ENCODE data around the gene VPS35L.
"Not testable (repeated sequence)": the region's sequence is repeated elsewhere in the genome, so short reads cannot be mapped to it uniquely, and the experiment has no call there.

The VPS35L gene

GRCh38 chr16:19655242-19655777, 99.8 kb downstream of the VPS35L start:
- DNase-seq: no peak

DNA sequence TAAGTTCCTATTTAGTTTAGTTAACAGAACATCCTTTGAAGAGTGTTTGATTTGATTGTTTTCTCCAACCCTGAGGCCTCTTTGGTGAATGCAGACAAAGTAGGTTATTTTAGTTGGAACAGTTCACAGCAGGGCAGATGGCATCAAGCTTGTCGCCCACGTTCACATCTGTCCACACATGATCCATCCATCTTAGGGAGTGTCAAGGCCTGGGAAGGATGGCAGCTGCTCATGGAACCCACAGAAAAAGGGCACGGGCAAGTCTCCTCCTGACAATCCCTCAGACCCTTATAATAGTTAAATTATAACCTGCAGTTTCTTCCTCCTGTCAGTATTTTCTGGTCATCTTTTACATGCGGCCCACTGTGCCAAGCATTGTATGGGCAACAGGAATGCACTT, 102.3 kb downstream of the VPS35L start:
- no peak for DNase-seq

- no peak for DNase-seq
These were observed 104.1 kb downstream of the VPS35L start for GRCh38 chr16:19659554-19659953.

DNA sequence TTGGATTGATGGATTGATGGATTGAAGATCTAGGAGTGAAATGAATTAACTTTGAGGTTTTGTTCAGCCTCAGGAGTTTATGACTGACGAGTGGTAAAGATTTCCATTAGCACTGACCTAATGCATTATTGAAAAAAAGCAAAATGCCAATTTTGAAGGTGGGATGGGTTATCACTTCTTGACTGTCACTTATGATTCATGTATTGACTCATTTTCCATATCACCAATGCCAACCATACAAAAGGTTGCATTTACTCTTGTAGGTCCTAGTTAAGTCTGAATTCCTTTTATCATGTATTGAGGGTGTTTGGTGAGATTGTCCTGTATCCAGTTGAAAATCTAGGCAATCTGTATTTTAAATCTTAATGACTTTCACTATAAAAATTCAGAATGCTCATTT, 104.9 kb downstream of the VPS35L start:
- DNase-seq: no peak

- no peak for DNase-seq
These were observed 106.8 kb downstream of the VPS35L start for GRCh38 chr16:19662351-19662750.

DNA sequence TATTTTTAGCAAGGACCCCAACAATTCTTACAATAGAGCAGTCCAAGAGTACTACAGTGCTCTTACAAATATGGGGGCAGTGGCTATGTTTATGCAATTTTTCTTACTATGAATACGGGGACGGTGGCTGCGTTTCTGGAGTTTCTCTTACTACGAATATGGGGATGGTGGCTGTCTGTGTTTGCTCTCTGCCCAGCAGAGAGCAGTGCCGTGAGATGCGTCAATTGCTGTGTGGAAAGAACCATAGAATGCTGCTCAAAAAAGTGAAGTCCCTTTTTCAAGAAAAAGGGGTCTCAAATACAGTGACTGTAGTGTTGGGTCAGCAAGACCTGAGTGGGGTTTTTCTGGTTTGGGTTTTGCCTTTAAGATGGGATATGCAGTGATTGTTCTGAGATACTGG, 108.7 kb downstream of the VPS35L start:
- DNase-seq: no peak

- not testable (repeated sequence) for DNase-seq
These were observed 109.8 kb downstream of the VPS35L start for GRCh38 chr16:19665313-19665712.

- no peak for DNase-seq
These were observed 111.0 kb downstream of the VPS35L start for GRCh38 chr16:19666477-19666876.

DNA sequence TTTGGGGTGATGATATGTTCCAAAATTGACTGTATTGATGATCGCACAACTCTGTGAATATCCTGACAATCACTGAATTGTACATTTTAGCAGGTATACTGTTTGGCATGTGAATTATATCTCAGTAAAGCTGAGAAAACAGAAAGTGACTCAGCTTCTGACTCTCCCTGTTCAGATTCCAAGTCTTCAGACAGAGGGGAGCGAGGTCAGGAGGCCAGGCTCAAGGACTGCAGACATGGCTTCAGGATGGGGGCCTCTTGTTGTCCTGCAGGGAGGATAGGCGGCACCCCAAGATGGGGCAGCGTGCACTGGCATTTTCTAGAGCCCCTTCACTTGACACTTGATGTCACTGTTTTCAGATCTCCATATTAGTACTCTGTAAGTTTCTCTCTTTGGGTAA, 116.9 kb downstream of the VPS35L start:
- no peak for DNase-seq

- DNase-seq: no peak
These were observed 119.0 kb downstream of the VPS35L start for GRCh38 chr16:19674485-19674884.

DNA sequence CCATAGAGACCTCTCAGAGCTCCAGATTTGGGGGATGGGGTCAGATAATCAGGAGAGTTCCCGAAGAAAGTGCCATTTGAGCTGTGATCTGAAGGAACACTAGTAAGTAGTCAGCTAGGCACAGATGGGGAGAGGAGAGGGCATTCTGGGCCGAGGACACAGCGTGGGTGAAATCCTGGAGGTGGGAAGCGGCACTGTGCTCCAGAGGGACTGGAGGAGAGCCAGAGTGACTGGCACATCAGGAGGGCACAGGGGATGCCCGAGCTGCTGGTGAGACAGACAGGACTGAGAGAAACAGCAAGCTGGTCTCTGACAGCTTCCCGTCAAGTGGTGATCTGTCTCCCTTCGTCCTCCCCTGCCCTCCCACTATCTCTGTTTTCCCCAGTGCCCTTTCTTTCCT, 121.9 kb downstream of the VPS35L start:
- DNase-seq: no peak

GRCh38 chr16:19678804-19679203, 123.3 kb downstream of the VPS35L start:
- no peak for DNase-seq

- DNase-seq: not testable (repeated sequence)
These were observed 123.8 kb downstream of the VPS35L start for GRCh38 chr16:19679281-19679680.

GRCh38 chr16:19680881-19681340, 125.4 kb downstream of the VPS35L start:
- no peak for DNase-seq

DNA sequence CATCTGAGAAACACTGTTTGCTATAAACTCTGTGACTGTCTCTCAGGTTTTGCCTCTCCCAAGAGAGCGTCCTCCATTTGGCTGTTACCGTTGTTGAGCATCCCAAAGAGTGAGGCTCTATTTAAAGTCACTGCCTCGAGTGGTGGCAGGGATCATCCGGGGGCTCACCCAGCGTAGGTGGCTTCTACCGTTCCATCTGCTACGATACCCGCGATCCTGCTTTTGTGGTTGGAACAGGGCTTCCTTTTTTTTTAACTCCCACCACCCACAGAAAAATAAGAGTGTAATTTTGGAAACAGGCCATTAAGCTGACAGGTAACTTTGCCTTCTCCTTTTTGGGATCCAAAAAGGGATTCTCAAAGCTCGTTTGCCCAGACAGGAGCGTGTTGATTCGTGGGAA, 126.1 kb downstream of the VPS35L start:
- no peak for DNase-seq

DNA sequence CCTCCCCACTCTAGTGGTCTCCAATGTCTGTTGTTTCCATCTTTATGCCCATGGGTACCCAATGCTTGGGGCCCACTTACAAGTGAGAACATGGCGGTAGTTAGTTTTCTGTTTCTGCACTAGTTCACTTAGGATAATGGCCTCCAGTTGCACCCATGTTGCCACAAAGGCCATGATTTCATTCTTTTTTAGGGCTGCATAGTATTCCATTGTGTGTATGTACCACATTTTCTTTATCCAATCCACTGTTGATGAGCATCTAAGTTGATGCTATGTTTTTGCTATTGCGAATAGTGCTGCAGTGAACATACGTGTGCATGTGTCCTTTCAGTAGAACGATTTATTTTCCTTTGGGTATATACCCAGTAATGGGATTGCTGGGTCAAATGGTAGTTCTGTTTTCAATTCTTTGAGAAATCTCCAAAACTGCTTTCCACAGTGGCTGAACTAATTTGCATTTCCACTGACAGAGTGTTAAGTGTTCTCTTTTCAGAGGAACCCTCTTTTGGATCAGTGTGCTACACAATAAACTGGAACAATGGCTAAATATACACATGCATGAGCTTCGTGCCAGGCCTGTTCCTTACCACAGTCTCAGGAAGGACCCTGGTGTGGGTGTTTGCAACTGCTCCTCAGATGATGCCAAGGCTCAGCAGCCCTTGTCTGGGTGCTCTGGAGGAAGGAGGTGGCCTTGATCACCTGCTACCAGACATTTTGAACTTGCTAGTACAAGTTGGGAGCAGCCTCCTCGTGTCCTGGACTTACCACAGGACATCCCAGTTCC, 128.1 kb downstream of the VPS35L start:
- no peak for DNase-seq

DNA sequence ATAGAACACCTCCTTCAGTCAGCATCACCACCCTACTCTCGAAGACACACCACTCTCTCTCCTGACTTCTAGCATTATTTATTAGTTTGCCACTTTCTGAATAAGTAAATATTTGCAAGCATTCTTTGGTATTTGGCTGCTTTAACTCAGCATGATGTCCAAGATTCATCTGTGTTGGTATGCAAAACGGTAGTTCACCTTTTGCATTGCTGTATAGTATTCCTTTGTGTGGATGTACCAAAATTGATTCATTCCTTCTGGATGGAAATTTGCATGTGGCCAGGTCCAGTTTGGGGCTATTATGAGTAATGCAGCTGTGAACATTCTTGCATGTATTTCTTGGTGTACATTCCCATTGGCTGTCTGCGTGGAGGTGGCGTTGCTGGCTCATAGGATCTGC, 129.7 kb downstream of the VPS35L start:
- DNase-seq: no peak

DNA sequence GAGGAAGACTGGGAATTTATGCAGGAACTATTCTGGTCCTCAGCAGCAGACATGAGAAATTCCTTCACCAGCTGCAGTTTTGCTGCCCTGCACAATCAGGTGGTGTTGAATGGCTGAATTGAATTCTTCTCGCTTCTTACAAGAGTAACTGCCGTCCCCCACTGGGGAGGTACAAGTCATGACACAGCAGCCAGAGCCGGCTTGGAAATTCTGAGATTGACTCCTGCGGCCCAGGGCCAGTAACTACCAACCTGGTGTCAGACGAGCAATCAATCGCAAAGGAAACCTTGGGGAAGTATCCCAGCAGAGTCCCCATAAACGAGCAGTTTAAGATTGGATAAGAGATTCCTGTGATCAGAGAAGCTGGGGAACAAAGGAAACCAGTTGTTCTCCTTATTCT, 131.8 kb downstream of the VPS35L start:
- no peak for DNase-seq

GRCh38 chr16:19688396-19689024, 133.0 kb downstream of the VPS35L start:
- no peak for DNase-seq

DNA sequence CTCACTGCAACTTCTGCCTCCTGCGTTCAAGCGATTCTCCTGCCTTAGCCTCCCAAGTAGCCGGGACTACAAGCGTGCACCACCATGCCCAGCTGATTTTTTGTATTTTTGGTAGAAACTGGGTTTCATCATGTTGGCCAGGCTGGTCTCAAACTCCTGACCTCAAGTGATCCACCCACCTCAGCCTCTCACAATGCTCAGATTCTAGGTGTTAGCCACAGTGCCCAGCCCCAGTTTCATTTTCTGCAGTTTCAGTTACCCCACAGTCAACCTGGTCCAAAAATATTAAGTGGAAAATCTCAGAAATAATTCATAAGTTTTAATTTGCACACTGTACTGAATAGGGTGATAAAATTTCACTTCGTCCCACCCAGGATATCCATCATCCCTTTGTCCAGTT, 133.8 kb downstream of the VPS35L start:
- DNase-seq: no peak

DNA sequence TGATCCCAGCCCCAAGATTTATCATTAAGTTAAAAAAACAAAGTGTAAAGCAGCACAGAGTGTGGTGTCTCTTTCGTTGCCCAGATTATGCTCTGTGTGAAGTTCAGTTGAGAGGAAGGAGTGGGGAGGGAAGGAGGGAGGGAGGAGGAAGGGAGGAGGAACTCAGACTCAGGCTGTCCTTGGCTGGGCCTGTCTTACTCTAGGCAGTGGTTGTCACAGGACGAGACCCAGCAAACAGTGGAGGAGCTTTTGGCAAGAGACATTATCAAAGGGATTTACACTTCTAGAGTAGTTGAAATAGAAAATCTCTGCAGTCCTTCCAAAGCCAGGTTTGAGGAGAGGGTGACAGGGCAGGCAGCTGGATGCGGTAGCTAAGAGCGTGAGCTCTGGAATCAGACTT, 134.7 kb downstream of the VPS35L start:
- no peak for DNase-seq

GRCh38 chr16:19691161-19691711, 135.7 kb downstream of the VPS35L start:
- DNase-seq: no peak

GRCh38 chr16:19694989-19695388, 139.5 kb downstream of the VPS35L start:
- no peak for DNase-seq

DNA sequence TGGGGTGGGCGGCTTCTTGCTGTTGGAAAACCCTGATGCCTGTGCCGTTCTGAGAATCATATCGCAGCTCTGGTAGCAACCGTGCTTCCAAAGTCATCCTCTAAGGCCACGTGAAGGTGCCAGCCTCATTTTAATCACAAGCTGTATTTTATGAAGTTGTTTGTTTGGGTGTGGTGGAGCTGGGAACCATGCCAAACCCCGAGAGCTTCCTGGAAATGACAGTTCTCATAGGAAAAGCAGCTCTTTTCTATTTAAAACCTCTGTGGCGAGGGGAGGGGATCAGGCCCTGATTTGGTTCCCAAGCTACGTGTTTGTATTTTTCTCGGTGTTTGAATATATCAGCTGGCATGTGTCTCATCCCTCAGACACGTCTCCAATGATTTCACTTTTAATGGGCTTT, 140.8 kb downstream of the VPS35L start:
- DNase-seq: no peak
